DOHH2 (cell line): ENCODE measurements around the gene PCDH9.

Experiments
- CTCF ChIP-seq: fragments of 200-600 bp; sonication (generic); IDR thresholded peaks from one replicate; pipeline ENCODE4 v1.5.1; 2014; ENCODE audit warnings: antibody characterized with exemption, mild to moderate bottlenecking, low read depth, low read length; ENCODE audit not compliant: poor library complexity, severe bottlenecking
- EZH2phosphoT487 ChIP-seq: fragments of 200-600 bp; sonication (generic); IDR thresholded peaks from 2 replicates; pipeline ENCODE4 v1.6.1; 2017; ENCODE audit warnings: borderline replicate concordance, mild to moderate bottlenecking, antibody characterized with exemption, low read length, moderate library complexity, mixed read lengths

DNA sequence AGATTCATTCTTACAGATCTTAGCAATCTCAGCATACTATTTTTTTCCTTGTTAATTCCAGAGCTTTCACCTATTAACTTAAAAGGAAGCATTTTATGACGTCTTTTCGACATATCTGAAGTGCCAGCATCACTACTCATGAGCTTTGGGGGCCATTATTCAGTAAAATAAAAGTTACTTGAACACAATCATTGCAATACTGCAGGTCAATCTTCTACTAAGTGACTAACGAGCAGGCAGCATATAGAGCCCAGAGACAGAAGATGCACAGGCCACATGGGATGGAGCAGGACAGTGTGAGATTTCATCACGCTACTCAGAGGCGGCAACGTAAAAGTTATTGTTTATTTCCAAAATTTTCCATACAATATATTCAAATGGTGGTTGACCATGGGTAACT is 382.6 kb downstream of the PCDH9 start:
- TF ChIP-seq CTCF (no peak), EZH2phosphoT487 (no peak)
